Measurements from ENCODE around the gene BCL2A1.
A peak's percentile ranks its signal among the peaks of the same experiment; 100 is the strongest.
"Not testable (repeated sequence)": the region's sequence is repeated elsewhere in the genome, so short reads cannot be mapped to it uniquely, and the experiment has no call there.

Gene BCL2A1

DNA sequence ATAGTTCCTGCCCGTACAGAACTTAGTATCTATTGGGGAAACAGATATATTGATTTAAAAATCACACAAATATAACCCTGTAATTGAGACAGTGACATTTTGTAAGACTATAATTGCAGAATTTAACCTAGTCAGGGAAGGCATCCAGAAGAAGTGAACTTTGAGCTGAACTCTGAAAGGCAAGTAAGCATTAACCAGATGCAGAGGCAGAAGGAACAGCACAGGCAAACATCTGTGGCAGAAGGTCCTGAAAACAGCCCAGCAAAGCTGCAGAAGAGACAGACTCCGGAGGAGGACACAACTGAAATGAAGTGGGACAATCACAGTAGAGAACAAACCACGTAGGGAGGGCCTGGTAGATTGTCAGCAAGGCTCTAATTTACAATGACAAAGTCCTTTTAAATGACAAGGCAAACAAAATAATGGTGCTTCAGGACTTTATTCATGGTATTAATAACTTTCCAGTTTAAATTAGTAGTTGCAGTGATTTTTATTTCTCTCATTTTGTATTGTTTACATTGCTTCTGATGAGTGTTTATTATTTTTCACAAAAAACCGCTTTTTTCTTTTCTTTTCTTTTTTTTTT, 14.5 kb downstream of the BCL2A1 start:
- no peak for DNase-seq

DNA sequence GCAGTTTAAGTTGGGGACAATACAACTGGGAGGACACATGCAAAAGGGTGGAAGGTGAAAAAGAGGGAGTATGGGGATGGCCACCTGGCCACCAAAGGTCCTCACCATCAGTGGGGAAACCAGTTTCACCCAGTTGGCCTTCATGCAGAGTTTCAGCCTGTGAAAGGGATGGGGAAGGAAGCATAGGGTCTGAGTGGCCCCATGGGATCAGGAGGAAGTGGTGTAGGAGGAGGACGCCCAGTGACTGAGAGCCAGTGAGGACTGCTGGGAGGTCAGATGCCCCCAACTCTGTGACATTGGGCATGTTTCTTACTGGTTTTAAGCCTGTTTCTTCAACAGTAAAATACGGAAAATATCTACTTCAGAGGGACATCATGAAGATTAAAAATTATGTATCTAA, 16.3 kb downstream of the BCL2A1 start:
- DNase-seq, result no peak

DNA sequence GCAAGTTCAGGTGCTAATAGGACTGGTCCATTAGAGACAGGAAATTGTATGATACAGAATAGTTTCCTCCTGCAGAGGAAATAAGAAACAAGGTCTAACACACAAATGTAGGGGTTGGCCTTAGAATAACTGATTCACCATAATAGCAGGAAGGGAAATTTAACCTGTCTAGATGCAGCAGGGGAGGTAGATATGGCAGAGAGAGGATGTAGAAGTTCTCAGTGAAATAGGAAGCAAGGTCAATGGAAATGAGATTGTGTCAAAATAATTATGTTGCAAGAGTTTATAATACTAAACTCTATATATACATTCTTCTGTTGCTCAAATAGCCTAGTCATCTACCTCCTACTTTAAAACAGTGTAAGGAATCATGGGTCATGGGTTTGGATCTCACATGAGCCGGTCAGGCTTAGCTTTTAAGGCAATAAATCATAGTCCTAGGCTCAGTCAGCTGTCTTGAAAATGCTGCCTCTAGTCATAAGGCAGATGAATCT, 17.0 kb downstream of the BCL2A1 start:
- DNase-seq, result no peak

DNA sequence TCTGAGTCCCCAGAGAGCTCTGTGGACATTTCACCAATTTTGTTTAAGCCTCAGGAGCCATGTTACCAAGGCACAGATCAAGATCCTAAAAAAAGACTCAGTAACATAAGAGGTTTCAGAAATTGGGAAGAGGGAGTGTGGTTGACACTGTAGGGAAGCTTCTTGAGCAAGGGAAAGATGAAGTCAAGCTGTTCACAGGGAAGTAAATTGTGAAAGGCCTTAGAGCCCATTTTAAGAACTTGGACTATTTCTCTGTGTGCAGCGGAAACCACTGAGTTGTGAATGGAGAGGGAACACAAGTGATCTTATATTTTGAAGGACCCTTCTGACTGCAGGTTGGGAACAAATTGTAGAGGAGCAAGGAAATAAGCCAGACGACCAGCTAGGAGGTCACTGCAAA, 18.7 kb downstream of the BCL2A1 start:
- DNase-seq, result no peak

DNA sequence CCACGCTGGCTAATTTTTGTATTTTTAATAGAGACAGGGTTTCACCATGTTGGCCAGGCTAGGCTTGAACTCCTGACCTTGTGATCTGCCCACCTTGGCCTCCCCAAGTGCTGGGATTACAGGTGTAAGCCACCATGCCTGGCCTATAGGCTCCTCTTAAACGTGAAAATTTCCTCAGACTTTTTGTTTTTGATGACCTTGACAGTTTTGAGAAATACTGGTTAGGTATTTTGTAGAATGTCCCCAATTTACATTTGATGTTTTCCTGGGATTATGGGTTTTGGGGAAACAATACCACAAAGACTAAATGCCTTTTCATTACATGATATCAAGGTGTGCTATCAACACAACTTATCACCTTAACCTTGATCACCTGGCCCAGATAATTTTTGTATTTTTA, 20.7 kb downstream of the BCL2A1 start:
- no peak for DNase-seq

DNA sequence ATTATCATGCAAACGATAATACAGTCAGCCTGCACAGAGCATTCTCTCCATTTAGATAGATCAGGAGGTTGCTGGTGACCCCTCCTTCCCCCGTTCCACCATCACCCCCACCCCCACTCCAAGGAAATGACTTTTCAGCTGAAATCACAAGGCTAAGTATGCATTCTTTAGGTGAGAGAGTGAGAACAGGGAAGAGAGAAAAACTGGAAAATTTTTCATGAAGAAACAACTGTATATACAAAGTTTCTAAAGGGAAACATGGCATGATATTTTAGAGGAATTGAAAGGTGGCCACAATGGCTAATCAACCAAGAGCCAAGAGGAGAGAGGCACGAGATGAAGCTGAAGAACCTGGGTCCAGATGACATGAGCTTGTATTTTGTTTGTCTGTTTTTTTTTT, 22.2 kb downstream of the BCL2A1 start:
- no peak for DNase-seq

DNA sequence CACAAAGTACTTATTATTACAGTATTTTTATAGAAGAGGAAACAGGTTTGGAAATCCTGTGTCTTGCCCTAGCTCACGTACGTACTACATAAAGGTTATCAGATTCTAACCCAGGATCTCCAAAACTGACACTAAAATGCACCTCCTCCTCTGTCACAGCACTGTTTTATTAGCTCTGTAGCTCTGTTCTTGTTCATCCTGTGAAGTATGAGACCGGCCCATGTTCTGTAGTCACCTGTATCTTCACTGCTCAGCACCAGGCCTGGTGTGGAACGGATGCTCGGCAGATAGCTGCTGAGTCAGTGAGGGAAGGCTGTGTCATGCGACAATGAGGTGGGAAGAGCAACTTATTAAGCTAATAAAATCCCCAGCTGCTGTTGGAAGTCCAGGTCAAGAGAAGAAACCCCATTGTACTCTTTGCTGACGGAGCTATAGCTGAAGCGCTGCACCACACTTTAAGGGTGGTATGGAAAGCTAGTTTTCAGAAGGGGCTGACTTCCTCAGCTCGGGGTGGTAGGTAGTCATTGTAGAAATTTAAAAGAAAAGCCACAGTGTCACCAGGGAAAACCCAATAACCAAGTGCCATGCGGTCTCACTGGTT, 22.8 kb downstream of the BCL2A1 start:
- DNase-seq, result no peak

DNA sequence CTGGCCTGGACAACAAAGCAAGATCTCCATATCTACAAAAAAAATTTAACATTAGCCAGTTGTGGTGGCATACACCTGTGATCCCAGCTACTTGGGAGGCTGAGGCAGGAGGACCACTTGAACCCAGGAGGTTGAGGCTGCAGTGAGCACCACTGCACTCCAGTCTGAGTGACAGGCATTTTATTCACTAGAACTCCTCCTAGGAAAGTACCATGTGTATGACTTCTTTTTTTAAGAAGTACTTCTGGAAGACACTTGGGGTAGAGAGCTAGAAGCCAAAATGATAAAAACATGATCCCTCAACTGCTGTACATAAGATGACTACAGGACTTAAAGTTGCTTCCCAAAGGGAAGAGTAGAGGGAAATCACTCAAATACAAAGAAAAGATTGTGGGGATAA, 24.0 kb downstream of the BCL2A1 start:
- no peak for DNase-seq

DNA sequence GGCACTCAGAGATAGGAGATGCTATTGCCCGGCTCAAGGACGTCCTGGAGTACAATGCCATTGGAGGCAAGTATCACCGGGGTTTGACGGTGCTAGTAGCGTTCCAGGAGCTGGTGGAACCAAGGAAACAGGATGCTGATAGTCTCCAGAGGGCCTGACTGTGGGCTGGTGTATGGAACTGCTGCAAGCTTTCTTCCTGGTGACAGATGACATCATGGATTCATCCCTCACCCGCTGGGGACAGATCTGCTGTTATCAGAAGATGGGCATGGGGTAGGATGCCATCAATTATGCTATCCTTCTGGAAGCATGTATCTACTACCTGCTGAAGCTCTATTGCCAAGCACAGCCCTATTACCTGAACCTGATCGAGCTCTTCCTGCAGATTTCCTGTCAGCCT, 26.4 kb downstream of the BCL2A1 start:
- no peak for DNase-seq

DNA sequence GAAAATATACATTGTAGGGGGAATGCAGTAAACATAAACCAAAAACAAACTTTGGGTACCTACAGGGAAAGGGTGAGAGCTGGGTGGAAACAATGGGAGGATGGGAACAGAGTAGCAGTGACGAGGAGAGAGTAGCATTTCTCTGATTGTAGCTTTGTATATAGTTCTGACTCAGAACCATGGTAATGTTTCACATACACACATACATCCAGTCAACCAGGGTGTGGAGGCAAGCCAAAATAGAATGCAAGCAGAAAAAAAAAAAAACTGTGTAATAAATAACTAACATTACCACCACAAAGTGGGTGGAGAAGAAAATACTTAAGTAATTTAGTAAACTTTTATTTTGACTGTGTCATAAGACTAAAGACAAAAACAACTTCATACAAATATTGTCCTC, 27.2 kb downstream of the BCL2A1 start:
- no peak for DNase-seq

DNA sequence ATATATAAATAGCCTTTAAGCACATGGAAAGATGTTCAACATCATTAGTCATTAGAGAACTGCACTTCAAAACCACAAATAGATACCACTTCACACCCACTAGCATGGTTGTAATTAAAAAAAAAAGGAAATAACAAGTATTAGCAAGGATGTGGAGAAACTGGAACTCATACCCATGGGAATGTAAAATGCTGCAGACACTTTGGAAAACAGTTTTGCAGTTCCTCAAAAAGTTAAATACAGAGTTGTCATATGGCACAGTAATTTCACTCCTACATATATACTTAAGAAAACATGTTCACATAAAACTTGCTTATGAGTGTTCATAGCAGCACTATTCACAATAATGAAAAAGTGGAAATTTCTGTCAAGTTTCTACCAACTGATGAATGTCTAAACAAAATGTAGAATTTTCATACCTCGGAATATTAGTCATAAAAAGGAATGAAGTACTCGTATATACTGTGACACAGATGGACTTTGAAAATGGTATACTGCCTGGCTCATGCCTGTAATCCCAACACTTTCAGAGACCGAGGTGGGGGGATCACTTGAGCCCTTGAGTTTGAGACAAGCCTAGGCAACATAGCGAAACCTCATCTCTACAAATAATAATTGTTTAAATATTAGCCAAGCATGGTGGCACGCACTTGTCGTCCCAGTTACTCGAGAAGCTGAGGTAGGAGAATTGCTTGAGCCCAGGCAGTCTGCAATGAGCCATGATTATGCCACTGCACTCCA, 28.1 kb downstream of the BCL2A1 start:
- no peak for DNase-seq

DNA sequence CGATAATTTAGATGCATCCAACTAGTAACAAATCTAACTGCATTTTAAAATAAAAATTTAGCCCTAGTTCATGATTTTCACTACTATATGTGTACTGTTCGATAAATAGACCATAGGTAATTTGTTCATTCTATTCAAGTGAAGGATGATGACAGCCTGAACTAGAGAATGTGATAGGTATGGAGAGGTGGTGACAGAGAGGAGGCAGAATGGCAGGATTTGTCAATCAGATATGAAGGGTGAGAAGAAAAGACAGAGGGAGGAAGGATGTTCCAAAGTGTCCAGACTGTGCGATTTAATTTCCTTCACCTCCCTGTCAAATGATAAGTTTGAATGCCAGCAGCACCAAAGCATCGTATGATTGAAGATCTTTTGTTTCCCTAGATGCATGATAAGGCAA, 31.6 kb downstream of the BCL2A1 start:
- no peak for DNase-seq

DNA sequence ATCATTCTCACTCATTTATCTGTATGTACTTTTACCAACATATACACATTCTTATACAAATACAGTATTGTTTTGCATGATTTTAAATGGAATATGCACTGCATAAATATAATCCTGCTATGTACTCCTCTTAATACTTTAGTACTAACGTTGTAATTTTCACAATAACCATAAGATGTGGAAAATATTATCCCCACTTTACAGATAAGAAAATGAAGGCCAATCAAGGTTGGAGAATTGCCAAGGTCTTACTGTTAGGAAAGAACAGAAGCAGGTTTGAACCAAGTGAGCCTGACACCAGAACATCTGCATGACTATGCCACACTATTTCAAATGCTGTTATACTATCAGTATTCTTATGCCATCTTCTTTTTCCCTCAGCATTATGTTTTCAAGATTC, 32.9 kb downstream of the BCL2A1 start:
- DNase-seq, result no peak

DNA sequence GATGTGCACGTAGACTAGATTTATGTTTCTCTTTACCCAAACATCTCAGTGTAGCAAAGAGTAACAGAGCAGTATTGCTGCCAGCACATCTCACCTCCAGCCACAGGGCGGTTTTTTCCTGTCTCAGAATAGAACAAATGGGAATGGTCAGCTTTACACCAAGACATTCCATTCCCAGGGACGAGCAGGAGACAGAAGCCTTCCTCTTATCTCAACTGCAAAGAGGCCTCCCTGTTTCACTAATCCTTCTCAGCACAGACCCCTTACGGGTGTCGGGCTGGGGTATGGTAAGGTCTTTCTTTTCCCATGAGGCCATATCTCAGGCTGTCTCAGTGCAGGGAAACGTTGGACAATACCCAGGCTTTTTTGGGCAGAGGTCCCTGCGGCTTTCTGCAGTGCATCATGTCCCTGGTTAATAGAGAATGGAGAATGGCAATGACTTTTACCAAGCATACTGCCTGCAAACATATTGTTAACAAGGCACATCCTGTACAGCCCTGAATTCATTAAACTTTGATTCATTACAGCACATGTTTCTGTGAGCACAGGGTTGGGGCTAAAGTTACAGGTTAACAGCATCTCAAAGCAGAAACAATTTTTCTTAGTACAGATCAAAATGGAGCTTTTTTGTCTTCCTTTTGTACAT, 35.3 kb downstream of the BCL2A1 start:
- DNase-seq, result not testable (repeated sequence)

DNA sequence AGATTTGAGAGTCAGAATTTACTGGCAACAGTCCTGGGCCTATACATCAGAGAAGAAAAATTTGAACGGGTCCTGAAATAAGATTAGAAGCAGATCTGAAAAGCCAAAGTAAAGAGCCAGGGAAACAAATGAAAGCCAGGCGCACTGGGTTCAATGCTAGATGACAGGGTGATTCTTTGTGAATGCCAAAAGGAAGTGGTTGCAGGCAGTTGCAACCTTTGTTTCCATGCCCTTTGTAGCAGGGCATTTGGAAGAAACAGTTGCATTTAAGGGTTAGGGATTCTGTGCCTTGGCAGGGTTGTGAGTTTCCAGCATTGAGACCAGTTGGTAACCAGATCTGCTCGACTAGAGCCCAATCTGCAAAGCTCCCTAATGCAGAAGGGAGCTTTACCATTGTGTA, 37.8 kb downstream of the BCL2A1 start:
- DNase-seq, result no peak

DNA sequence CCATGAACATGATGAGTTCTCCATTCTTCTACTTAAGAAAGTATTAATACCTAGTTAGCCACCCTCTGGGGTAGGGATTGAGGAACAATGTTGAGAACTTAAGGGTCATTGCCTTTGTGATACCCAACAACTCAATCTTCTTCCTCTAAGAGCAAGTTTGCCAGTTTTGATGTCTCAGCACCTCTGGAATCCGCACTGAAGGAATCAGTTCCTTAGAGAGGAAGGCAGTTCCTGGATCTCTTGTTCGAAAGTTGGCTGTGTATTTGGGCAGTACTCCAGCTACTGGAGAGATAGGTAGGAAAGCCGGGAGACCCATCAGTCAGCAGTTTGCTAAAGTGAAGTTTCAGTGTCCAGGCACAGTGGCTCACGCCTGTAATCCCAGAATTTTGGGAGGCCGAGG, 38.5 kb downstream of the BCL2A1 start:
- no peak for DNase-seq

DNA sequence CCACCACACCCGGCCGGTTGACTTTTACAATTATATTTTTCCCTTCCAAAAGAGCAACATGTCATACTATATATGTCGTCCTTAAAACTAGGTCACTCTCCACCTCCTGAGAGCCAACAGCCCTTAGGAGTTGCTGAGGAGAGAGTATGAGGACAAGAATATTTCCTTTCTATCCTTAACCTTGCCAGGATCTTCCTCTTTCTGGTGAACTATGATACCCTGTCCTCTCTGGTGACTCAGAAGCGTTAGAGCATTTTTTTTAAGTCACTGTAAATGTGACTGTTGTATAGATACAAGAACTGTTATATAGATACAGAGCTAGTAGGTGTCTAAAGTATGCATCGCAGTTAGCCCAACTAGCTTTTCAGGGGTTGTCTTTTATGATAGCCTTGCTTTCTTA, 40.5 kb downstream of the BCL2A1 start:
- no peak for DNase-seq

DNA sequence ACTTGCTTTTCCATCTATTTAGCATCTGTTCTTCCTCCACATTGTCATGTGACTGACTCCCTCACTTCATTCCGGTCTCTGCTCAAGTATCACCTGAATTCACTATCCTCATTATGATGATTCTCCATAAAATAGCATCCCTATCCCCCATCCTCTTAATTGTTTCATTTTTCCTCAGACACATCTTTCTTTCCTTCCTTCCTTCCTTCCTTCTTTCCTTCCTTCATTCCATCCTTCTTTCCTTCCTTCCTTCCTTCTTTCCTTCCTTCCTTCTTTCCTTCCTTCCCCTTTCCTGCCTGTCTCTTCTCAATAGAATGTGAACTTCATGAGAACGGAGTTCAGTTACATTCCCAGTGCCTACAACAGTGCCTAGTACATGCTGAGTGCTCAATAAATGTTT, 41.6 kb downstream of the BCL2A1 start:
- DNase-seq, result no peak

DNA sequence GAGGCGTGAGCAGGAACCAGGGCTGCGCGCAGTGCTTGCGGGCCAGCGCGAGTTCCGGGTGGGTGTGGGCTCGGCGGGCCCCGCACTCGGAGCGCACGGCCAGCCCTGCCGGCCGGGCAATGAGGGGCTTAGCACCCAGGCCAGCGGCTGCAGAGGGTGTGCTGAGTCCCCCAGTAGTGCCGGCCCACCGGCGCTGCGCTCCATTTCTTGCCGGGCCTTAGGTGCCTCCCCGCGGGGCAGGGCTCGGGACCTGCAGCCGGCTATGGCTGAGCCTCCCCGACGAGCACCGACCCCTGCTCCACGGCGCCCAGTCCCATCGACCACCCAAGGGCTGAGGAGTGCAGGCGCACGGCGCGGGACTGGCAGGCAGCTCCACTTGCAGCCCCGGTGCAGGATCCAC, 44.9 kb downstream of the BCL2A1 start:
- not testable (repeated sequence) for DNase-seq

DNA sequence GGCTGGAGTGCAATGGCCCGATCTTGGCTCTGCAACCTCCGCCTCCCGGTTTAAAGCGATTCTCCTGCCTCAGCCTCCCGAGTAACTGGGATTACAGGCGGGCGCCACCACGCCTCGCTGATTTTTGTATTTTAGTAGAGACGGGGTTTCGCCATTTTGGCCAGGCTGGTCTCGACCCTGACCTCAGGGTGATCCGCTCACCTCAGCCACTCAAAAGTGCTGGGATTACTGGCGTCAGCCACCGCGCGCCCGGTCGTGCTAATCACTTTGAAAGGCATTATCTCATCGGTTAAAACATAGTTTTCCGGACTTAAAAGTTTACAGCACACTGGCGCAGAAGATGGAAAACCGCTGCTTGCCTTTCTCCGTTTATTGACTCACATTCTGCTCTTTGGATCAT, 46.6 kb downstream of the BCL2A1 start:
- DNase-seq, result no peak

DNA sequence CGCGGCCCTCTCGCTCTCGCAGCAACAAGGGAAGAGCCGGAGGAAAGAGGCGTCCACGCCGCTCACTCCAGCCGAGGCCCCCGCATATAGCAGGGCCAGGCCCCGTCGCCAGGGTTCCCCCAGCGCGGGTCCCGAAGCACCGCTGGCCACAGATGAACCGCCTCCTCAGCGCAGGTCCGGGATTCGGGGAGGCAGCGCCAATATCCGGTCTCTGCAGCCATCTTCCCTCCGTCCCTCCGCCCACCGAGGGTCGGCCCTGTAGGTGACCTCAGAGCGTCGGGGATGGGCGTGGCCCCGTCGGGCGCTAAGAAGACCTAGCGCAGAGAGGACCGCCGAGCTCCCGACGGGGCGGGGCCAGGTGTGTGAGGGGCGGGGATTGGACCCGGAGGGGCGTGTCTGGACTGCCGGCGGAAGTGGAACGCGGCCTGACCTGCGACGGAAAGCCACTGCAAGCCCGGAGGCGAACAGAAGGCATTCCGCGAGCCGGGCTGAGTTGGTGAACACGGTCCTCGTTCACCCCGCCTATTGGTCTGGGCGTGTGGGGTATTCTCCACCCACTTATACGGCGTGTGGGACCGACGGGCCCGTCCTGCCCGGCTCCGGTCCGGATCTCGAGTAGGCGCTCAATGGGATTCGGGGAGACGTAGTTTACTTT, 47.4 kb downstream of the BCL2A1 start:
- DNase-seq, result peak; percentile 98

DNA sequence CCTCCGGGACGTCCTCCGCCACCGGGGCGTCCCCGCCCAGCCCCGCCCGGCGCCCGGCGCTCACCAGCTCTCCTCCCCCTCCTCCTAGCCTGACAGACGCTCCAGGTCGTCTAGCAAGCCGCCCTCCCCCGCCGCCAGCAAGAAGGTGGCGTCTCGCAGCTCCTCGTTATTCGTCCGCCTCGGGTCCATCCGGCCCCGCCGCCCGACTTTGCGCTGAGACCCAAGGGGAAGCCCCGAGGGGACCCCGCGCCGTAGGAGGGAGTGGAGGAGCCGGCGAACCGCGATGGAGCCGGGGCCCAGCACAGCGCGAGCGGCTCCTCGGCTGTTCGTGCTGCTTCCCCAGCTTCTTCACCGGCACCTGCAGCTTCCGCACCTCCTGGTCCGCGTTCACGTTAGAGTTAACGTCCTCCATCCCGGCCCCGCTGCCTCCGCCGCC, 47.9 kb downstream of the BCL2A1 start:
- peak; percentile 68 for DNase-seq

DNA sequence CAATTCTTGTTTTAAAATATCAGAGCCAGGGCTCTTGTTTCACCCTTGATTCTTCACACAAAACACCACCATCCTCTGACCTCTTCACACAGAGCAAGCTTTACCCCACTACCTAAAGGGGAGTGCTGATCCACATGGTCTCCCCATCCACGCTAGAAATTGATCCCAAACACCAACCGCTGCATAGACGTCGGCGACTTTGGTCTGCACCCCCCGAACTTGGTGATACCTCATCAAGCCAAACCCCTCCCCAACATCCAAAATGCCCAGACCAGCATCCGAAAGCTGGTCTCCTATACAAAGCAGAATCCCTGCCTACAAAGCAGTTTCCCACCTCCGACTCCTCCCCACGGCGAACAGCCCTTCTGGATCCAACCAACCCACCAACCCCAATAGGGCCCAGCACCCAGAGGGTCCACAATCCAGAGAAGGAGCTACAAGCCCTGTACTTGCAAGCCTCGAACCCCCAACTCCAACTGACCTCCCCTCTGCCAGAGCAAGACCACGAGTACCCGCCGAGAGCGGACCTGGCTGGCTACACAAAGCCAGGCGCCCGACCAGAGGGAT, 48.4 kb downstream of the BCL2A1 start:
- no peak for DNase-seq
